Lower lobe of right lung (tissue), 2 donors: Measurements from ENCODE around the gene THAP2. TPM values are rescaled to one million over a fixed set of nuclear protein-coding genes. Genes with fewer than 3 reads are reported as not detected.

Source experiments
- ATAC-seq, 2 donors: fragments of 200-7000 bp; cut with Tn5 transposase; one replicate each; pipeline ENCODE4 v1.9.1; 2020 to 2022; ENCODE audit warnings: mild to moderate bottlenecking in 2 of 2, moderate library complexity in 2 of 2
- DNase-seq: peaks from one replicate; pipeline ENCODE4 v3.0.0-alpha.2; 2020
- H3K27ac ChIP-seq: fragments of 200-600 bp; one replicate; pipeline ENCODE4 v1.8.0; 2022
- H3K27me3 ChIP-seq: fragments of 200-600 bp; one replicate; pipeline ENCODE4 v1.8.0; 2022; ENCODE audit warnings: low read depth
- H3K36me3 ChIP-seq: fragments of 200-600 bp; one replicate; pipeline ENCODE4 v1.8.0; 2022; ENCODE audit warnings: mild to moderate bottlenecking
- H3K4me1 ChIP-seq: fragments of 200-600 bp; one replicate; pipeline ENCODE4 v1.8.0; 2022
- H3K4me3 ChIP-seq: fragments of 200-600 bp; one replicate; pipeline ENCODE4 v1.8.0; 2022; ENCODE audit warnings: mild to moderate bottlenecking
- H3K9me3 ChIP-seq: fragments of 200-600 bp; one replicate; pipeline ENCODE4 v1.8.0; 2022
- intact Hi-C: fragments of 100-400 bp; cut with DNase I; formaldehyde crosslinking; loops from one replicate; pipeline ENCODE4 v1.11.0; 2022
- total RNA-seq: library from RNA; stranded (reverse); fragmentation: NEBNext Ultra II Directional; extraction: Animal tissue kit (Norgen Biotek cat#: 25700); gene quantifications from one replicate; pipeline ENCODE4 v1.2.1, GENCODE V29; 2021
- TF ChIP-seq, protein P1 (sequence below): fragments of 200-600 bp; IDR thresholded peaks from one replicate; pipeline ENCODE4 v1.8.0; 2022; ENCODE audit warnings: antibody characterized with exemption, mild to moderate bottlenecking
- donor health status: DM: no; HTN: yes; CAD: no; lungs with severe emphysema.

Gene THAP2
- total RNA-seq, 1 donor from 2014 or later = 6.1 TPM

DNA sequence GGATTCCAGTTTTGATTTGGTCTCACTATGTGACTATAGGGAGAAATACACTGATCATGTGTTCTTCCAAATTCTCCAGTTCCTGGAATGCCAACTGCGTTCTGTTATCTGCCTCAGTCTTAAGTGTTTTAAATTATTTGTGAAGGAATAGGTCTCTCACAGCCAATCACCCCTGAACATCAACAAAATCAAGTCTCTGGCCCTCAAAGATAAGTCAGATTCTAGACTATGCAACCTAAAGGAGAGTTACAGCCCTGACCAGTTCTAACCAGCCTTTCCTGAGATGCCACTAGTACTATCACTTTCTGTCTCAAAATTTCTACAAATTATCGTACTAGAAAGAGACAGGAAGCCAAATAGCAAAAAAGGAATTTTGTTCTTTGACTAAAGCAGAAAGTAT, 22.7 kb upstream of the THAP2 start:
- ATAC-seq = no peak
- peaks cover 99% of the 10 kb centered on the region for H3K36me3 ChIP-seq
- no peak for DNase-seq
- peaks cover 7% of the 10 kb centered on the region for H3K4me1 ChIP-seq
- H3K4me3 ChIP-seq = no peak overlapping the region
- H3K27me3 ChIP-seq = no peaks in the 10 kb centered on the region
- intact Hi-C loops = no loop called here
- H3K9me3 ChIP-seq = no peaks in the 10 kb centered on the region
- H3K27ac ChIP-seq = no peak overlapping the region
- TF ChIP-seq, protein P1, sequence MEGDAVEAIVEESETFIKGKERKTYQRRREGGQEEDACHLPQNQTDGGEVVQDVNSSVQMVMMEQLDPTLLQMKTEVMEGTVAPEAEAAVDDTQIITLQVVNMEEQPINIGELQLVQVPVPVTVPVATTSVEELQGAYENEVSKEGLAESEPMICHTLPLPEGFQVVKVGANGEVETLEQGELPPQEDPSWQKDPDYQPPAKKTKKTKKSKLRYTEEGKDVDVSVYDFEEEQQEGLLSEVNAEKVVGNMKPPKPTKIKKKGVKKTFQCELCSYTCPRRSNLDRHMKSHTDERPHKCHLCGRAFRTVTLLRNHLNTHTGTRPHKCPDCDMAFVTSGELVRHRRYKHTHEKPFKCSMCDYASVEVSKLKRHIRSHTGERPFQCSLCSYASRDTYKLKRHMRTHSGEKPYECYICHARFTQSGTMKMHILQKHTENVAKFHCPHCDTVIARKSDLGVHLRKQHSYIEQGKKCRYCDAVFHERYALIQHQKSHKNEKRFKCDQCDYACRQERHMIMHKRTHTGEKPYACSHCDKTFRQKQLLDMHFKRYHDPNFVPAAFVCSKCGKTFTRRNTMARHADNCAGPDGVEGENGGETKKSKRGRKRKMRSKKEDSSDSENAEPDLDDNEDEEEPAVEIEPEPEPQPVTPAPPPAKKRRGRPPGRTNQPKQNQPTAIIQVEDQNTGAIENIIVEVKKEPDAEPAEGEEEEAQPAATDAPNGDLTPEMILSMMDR = no peak

DNA sequence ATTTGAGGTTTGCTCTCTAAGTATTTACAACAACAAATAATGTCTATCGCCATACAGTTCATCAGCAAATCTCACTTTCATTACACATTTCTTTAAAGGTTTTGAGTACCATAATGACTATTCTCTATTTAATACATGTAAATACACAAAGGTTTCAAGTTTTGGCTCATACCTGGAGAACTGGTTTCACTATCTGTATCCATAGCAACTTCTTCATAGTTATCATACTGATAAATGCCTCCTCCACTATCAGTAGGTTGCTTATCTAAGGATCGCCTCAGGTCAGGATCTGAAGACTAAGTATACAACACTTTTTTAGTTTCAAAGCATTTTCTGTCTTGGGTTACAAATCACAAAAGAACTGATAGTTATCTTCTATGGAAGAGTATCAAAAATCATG, 21.8 kb upstream of the THAP2 start:
- Histone ChIP-seq H3K27ac (no peak overlapping the region), H3K4me1 (peaks cover 7% of the 10 kb centered on the region), H3K4me3 (no peak overlapping the region), H3K27me3 (no peaks in the 10 kb centered on the region), H3K36me3 (peaks cover 99% of the 10 kb centered on the region), H3K9me3 (no peaks in the 10 kb centered on the region)
- ATAC-seq = no peak
- intact Hi-C loops = no loop called here
- TF ChIP-seq, protein P1 = no peak
- DNase-seq = no peak

DNA sequence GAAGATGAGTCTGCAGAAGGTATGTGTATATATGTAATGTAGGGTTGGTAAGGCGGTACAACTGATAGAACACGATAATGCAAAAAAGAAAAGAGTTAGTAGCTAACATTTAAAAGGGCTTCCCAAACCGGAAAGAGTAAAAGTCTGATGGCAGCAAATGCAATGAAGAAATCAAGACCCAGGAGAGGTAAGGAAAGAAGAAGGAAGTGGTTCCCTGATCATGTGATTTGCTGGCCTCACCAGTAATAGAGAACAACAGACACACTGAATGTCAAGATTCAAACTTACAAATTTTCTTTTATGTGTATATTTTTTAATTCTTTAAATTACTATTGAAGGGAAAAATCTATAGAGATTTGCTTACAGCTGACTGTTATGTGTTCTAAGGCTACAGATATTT, 18.8 kb upstream of the THAP2 start:
- TF ChIP-seq, protein P1 = no peak
- intact Hi-C loops = no loop called here
- Histone ChIP-seq H3K27me3 (no peaks in the 10 kb centered on the region), H3K4me3 (no peak overlapping the region), H3K9me3 (no peaks in the 10 kb centered on the region), H3K27ac (no peak overlapping the region), H3K36me3 (peaks cover 77% of the 10 kb centered on the region), H3K4me1 (peaks cover 8% of the 10 kb centered on the region)
- no peak for ATAC-seq
- DNase-seq = no peak

DNA sequence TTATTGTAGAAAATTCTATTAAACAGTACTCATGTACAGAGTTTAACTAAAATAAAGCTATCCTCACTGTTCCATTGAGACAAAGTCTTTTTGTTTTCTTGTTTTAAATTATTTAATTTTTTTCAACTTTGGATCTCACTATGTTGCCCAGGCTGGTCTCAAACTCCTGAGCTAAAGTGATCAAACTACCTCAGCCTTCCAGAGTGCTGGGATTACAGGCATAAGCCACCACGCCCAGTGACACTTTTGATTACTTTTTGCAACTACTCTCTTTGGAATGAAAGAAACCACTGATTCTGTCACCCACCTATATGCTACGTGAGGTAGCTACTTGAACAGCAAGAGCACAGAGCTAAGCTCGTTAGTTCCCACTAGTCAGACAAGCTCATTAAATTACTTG, 17.6 kb upstream of the THAP2 start:
- no peak for DNase-seq
- Histone ChIP-seq H3K9me3 (no peaks in the 10 kb centered on the region), H3K27ac (no peak overlapping the region), H3K4me3 (no peak overlapping the region), H3K4me1 (peaks cover 17% of the 10 kb centered on the region), H3K36me3 (peaks cover 72% of the 10 kb centered on the region), H3K27me3 (no peaks in the 10 kb centered on the region)
- intact Hi-C loops = no loop called here
- no peak for ATAC-seq
- TF ChIP-seq, protein P1 = no peak

DNA sequence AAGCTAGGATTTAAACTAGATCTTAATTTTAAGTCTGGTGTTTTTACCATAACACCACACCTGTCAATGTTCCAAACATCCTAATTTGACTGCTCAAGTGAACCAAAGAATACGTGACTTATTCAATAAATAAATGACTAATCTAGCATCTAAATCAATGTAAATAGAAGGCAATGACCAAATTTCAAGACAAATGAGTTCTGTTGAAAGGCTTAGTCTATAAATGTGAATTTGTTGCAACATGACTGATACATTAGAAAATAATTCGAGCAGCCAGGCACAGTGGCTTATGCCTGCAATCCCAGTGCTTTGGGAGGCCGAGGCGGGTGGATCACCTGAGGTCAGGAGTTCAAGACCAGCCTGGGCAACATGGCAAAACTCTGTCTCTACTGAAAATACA, 15.6 kb upstream of the THAP2 start:
- no peak for DNase-seq
- Histone ChIP-seq H3K27ac (no peak overlapping the region), H3K4me3 (no peak overlapping the region), H3K9me3 (peaks cover 7% of the 10 kb centered on the region), H3K4me1 (peaks cover 17% of the 10 kb centered on the region), H3K36me3 (peaks cover 64% of the 10 kb centered on the region), H3K27me3 (no peaks in the 10 kb centered on the region)
- TF ChIP-seq, protein P1 = no peak
- ATAC-seq = no peak
- intact Hi-C loops = no loop called here

DNA sequence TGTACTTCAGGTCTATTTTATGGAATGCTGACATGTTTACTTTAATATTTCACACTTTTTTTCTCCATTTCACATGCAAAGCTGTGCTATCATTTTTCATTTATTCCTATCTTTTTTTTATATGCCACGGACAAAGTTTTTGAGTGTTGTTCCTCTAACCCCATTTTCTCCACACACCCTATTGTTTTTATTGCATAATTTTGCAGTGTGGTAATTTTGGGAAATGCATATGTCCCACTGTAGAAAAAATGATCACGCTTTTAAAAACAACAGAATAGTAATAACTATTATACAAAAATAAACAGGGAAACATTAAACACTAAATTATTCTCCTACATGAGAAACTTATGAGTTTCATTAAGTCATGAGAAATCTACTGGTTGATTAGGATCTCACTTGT, 14.7 kb upstream of the THAP2 start:
- DNase-seq (no peak), ATAC-seq (no peak)
- H3K27ac ChIP-seq = no peak overlapping the region
- peaks cover 60% of the 10 kb centered on the region for H3K36me3 ChIP-seq
- H3K4me1 ChIP-seq = peaks cover 14% of the 10 kb centered on the region
- TF ChIP-seq, protein P1 = no peak
- no peak overlapping the region for H3K4me3 ChIP-seq
- H3K27me3 ChIP-seq = no peaks in the 10 kb centered on the region
- intact Hi-C loops = no loop called here
- peaks cover 8% of the 10 kb centered on the region for H3K9me3 ChIP-seq
